Measurements from ENCODE around the gene OR8H3. TPM values are rescaled to one million over a fixed set of nuclear protein-coding genes. Genes with fewer than 3 reads are reported as not detected.

The OR8H3 gene
- not detected for total RNA-seq

DNA sequence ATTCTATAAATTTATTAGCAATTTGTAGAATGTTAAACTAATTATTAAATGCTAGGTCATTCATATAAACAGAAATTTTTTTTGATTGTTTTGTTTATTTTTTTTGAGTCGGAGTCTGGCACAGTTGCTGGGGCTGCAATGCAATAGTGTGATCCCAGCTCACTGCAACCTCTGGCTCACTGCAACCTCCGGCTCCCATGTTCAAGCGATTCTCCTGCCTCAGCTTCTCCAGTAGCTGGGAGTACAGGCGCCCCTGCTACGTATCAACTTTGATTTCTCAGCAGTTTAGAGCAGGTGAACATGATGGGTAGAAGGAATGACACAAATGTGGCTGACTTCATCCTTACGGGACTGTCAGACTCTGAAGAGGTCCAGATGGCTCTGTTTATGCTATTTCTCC, at the start of gene OR8H3:
Gene OR8H3 (plus strand): TSS at position 301 of the 400 bp plus-strand sequence. CDS start 0 bp downstream, at position 301.
- TF ChIP-seq CTCF (IDR thresholded peaks at IDR 0.05; ENCODE audit: low read depth): no peak

GRCh38 chr11:56089697-56090096, 32.5 kb upstream of the OR8H3 start:
- TF ChIP-seq CTCF (IDR thresholded peaks at IDR 0.05; ENCODE audit: low read depth): no peak

- no peak for TF ChIP-seq CTCF (IDR thresholded peaks at IDR 0.05; ENCODE audit: low read depth)
These were observed 29.2 kb upstream of the OR8H3 start, which contains the start of gene OR8I2 for GRCh38 chr11:56093008-56093407. Gene OR8I2 (plus strand): TSS chr11:56093308. CDS start chr11:56093308, 0 bp downstream.

DNA sequence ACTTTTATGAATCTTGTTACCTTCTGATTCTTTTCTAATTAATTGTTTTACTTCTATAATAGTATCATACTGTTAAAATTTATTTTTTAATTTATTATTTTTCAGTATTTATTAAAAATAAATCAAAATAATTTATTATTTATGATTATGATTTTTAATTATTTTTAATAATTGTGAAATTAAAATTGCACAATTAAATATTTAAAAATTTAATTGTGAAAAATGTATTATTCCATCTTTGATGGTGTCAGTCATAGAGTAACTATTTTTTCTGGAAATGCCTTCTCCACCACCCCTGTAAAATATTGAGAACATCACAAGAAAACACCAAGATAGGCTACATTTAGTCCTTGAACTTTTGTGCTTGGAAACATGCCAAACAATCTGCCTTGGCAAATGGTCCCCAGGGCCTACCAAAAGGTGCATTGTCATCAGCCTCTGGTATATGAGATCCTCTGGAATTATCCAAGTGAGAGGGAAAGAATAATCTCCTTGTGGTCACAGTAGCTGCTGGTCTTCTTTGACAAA, 18.9 kb upstream of the OR8H3 start, which contains the start of gene OR8H2:
Gene OR8H2 (plus strand): TSS at position 478 of the 528 bp plus-strand sequence. CDS start 1,356 bp downstream, outside the sequence.
- no peak for TF ChIP-seq CTCF (IDR thresholded peaks at IDR 0.05; ENCODE audit: low read depth)

GRCh38 chr11:56140151-56140661, 18.0 kb downstream of the OR8H3 start, which contains the start of gene OR8J3:
Gene OR8J3 (minus strand): TSS chr11:56140201. CDS start chr11:56137718, 2,483 bp downstream.
- no peak for TF ChIP-seq CTCF (IDR thresholded peaks at IDR 0.05; ENCODE audit: low read depth)

- no peak for TF ChIP-seq CTCF (IDR thresholded peaks at IDR 0.05; ENCODE audit: low read depth)
These were observed 29.2 kb downstream of the OR8H3 start for GRCh38 chr11:56151376-56151775.

DNA sequence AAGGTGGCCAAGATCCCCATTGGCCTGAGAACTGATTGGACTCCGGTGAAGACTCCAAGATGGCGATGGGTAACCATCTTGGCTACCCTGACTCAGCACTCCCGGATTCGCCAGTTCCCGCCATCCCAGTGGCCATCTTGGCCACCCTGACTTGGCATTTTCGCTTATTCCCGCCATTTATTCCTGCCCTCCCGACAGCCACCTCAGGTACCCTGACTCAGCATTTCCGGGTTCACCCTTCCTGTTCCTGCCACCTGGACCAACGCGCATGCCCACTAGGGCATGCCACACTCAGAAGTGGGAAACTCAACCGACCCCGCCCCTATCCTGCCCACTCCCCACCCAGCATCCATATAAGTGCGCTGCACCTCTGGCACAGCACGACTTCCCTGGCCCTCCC, 30.2 kb downstream of the OR8H3 start:
- no peak for TF ChIP-seq CTCF (IDR thresholded peaks at IDR 0.05; ENCODE audit: low read depth)

Data from subcutaneous adipose tissue (tissue), 4 donors.